Measurements from ENCODE around the gene IQSEC3. TPM values are rescaled to one million over a fixed set of nuclear protein-coding genes. Genes with fewer than 3 reads are reported as not detected.

The IQSEC3 gene
- total and polyA plus RNA-seq, 2 of the 13 experiments (the other 11 are each of a cell fraction or from before 2014, with no cell fraction given): not detected

- TF ChIP-seq, protein P1, sequence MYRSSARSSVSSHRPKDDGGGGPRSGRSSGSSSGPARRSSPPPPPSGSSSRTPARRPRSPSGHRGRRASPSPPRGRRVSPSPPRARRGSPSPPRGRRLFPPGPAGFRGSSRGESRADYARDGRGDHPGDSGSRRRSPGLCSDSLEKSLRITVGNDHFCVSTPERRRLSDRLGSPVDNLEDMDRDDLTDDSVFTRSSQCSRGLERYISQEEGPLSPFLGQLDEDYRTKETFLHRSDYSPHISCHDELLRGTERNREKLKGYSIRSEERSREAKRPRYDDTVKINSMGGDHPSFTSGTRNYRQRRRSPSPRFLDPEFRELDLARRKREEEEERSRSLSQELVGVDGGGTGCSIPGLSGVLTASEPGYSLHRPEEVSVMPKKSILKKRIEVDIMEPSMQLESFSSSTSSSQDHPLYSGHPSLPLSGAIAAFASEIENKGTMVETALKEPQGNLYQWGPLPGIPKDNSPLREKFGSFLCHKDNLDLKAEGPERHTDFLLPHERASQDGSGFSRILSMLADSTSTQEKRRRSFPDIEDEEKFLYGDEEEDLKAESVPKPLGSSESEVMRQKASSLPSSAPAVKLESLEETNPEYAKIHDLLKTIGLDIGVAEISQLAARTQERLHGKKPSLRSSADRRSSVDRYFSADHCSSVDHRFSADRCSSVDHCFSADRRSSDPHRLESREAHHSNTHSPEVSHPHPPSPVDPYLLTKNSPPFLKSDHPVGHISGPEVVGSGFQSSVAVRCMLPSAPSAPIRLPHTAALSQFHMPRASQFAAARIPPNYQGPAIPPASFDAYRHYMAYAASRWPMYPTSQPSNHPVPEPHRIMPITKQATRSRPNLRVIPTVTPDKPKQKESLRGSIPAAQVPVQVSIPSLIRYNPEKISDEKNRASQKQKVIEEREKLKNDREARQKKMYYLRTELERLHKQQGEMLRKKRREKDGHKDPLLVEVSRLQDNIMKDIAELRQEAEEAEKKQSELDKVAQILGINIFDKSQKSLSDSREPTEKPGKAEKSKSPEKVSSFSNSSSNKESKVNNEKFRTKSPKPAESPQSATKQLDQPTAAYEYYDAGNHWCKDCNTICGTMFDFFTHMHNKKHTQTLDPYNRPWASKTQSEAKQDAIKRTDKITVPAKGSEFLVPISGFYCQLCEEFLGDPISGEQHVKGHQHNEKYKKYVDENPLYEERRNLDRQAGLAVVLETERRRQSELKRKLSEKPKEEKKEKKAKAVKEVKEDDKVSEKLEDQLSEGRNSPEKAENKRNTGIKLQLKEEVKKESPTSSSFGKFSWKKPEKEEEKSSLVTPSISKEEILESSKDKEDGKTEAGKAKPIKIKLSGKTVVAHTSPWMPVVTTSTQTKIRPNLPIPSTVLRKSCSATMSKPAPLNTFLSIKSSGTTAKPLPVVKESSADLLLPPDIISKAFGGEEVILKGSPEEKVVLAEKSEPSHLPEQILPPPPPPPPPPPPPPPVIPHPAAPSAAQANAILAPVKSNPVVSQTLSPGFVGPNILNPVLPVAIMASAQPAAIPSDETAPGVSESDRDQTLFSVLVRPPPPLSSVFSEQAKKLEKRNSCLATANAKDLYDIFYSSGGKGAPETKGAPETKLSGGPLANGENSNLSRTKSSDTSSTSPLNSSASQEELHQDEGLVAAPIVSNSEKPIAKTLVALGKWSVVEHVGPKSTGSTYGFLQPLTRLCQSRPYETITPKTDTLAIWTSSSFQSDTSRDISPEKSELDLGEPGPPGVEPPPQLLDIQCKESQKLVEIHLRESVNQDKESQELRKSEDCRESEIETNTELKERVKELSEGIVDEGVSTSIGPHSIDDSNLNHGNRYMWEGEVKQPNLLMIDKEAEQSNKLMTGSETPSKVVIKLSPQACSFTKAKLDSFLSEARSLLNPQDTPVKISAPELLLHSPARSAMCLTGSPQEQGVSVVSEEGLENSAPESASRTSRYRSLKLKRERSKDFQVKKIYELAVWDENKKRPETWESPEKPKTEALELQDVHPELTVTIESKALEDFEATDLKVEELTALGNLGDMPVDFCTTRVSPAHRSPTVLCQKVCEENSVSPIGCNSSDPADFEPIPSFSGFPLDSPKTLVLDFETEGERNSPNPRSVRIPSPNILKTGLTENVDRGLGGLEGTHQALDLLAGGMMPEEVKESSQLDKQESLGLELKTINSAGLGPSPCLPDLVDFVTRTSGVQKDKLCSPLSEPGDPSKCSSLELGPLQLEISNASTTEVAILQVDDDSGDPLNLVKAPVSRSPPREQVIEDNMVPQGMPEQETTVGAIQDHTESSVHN (CRISPR knock-in tag; IDR thresholded peaks at IDR 0.05): peak; percentile 87
- TF ChIP-seq TFDP1 (CRISPR knock-in tag; IDR thresholded peaks at IDR 0.05; ENCODE audit: borderline replicate concordance) (peak; percentile 43; the same call in 1 of the 2 replicates), TARDBP (CRISPR knock-in tag; IDR thresholded peaks at IDR 0.05) (peak; percentile 100), YEATS4 (CRISPR knock-in tag; IDR thresholded peaks at IDR 0.05; ENCODE audit: borderline replicate concordance) (peak; percentile 66; the same call in 1 of the 2 replicates), GTF3A (CRISPR knock-in tag; conservative IDR thresholded peaks at IDR 0.05) (0 out of 2 replicates have a peak, but pooled peaks have one; percentile 49), REPIN1 (CRISPR knock-in tag; IDR thresholded peaks at IDR 0.05; ENCODE audit: borderline replicate concordance, low read depth) (peak; percentile 96), ZMYM2 (CRISPR knock-in tag; IDR thresholded peaks at IDR 0.05) (peak; percentile 65; the same call in 1 of the 2 replicates), ZSCAN25 (CRISPR knock-in tag; IDR thresholded peaks at IDR 0.05) (peak; percentile 74), ZNF572 (CRISPR knock-in tag; IDR thresholded peaks at IDR 0.05) (no peak; the same call in 1 of the 2 replicates), KLF12 (CRISPR knock-in tag; IDR thresholded peaks at IDR 0.05; ENCODE audit: borderline replicate concordance) (peak; percentile 96; the same call in 1 of the 2 replicates), SAFB2 (CRISPR knock-in tag; IDR thresholded peaks at IDR 0.05; ENCODE audit: borderline replicate concordance, low read depth) (peak; percentile 85; the same call in 1 of the 2 replicates), HNF4G (IDR thresholded peaks at IDR 0.05; ENCODE audit: borderline replicate concordance, low read depth, low read length) (peak; percentile 99), HNF4G (CRISPR knock-in tag; IDR thresholded peaks at IDR 0.05; ENCODE audit: borderline replicate concordance, low read depth) (peak; percentile 96), ZNF7 (CRISPR knock-in tag; IDR thresholded peaks at IDR 0.05) (no peak)
- TF ChIP-seq, protein P2, sequence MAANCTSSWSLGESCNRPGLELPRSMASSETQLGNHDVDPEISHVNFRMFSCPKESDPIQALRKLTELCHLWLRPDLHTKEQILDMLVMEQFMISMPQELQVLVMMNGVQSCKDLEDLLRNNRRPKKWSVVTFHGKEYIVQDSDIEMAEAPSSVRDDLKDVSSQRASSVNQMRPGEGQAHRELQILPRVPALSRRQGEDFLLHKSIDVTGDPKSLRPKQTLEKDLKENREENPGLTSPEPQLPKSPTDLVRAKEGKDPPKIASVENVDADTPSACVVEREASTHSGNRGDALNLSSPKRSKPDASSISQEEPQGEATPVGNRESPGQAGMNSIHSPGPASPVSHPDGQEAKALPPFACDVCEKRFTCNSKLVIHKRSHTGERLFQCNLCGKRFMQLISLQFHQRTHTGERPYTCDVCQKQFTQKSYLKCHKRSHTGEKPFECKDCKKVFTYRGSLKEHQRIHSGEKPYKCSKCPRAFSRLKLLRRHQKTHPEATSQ (CRISPR knock-in tag; IDR thresholded peaks at IDR 0.05; ENCODE audit: borderline replicate concordance): peak; percentile 86; the same call in 1 of the 2 replicates
These were observed 143.9 kb downstream of the IQSEC3 start (continued) for GRCh38 chr12:210277-211141.
